NCI-H1436 treated with DMSO at 0.1 percent for 48 hours (cell line): ENCODE measurements around the gene TAOK2.
"Not testable (repeated sequence)": the region's sequence is repeated elsewhere in the genome, so short reads cannot be mapped to it uniquely, and the experiment has no call there.

Source experiments
- DNase-seq: peaks from one replicate; lab custom pipeline; 2025; lab: John Stamatoyannopoulos, UW

Gene TAOK2

GRCh38 chr16:29973384-29974246 is at the start of gene TAOK2:
Gene TAOK2, plus strand, starts transcription at chr16:29973868. Its CDS starts 3,905 bp downstream, at chr16:29977773.
- peak; percentile 93 for DNase-seq

- DNase-seq: no peak
Observed at GRCh38 chr16:29925105-29925756, 48.4 kb upstream of the TAOK2 start.

GRCh38 chr16:29925781-29926710 is 47.6 kb upstream of the TAOK2 start, which contains the start of gene KCTD13:
Gene KCTD13, minus strand, starts transcription at chr16:29926226. Its CDS starts 193 bp downstream, at chr16:29926033.
- DNase-seq: peak; percentile 15

- DNase-seq: no peak
Observed at GRCh38 chr16:29926711-29927052, 47.0 kb upstream of the TAOK2 start.

- no peak for DNase-seq
Observed at GRCh38 chr16:29927070-29927905, 46.4 kb upstream of the TAOK2 start.

- DNase-seq: not testable (repeated sequence)
Observed at GRCh38 chr16:29931750-29932149, 41.9 kb upstream of the TAOK2 start.

- no peak for DNase-seq
Observed at GRCh38 chr16:29940656-29941055, 33.0 kb upstream of the TAOK2 start.

GRCh38 chr16:29943846-29944799 is 29.5 kb upstream of the TAOK2 start:
- peak; percentile 38 for DNase-seq

- no peak for DNase-seq
Observed at GRCh38 chr16:29947897-29948296, 25.8 kb upstream of the TAOK2 start.

- no peak for DNase-seq
Observed at GRCh38 chr16:29950806-29951461, 22.7 kb upstream of the TAOK2 start.

- no peak for DNase-seq
Observed at GRCh38 chr16:29951625-29952365, 21.9 kb upstream of the TAOK2 start.

GRCh38 chr16:29958756-29959155 is 14.9 kb upstream of the TAOK2 start:
- no peak for DNase-seq

- DNase-seq: no peak
Observed at GRCh38 chr16:29959293-29959692, 14.4 kb upstream of the TAOK2 start.

- DNase-seq: not testable (repeated sequence)
Observed at GRCh38 chr16:29959821-29960220, 13.8 kb upstream of the TAOK2 start.

- DNase-seq: no peak
Observed at GRCh38 chr16:29961127-29961478, 12.6 kb upstream of the TAOK2 start.

- peak; percentile 24 for DNase-seq
Observed at GRCh38 chr16:29961479-29962343, 12.0 kb upstream of the TAOK2 start, which contains the start of gene TMEM219. Gene TMEM219, plus strand, starts transcription at chr16:29962079. Its CDS starts 1,065 bp downstream, at chr16:29963144.

- DNase-seq: no peak
Observed at GRCh38 chr16:29962344-29962994, 11.2 kb upstream of the TAOK2 start.
